ENCODE measurements around the gene ACTN1.

Gene ACTN1

GRCh38 chr14:68884031-68885030 lies 94.8 kb downstream of the ACTN1 start:
- no peak for DNase-seq

GRCh38 chr14:68882235-68882634 lies 96.9 kb downstream of the ACTN1 start:
- DNase-seq: no peak

- DNase-seq: no peak
Observed at GRCh38 chr14:68881396-68881795, 97.7 kb downstream of the ACTN1 start.

- no peak for DNase-seq
Observed at GRCh38 chr14:68880581-68881105, 98.5 kb downstream of the ACTN1 start.

- DNase-seq: no peak
Observed at GRCh38 chr14:68879841-68880575, 99.1 kb downstream of the ACTN1 start.

- DNase-seq: no peak
Observed at GRCh38 chr14:68879321-68879781, 99.8 kb downstream of the ACTN1 start.

- no peak for DNase-seq
Observed at GRCh38 chr14:68878908-68879307, 100.2 kb downstream of the ACTN1 start.

GRCh38 chr14:68877993-68878575 lies 101.0 kb downstream of the ACTN1 start:
- no peak for DNase-seq

- no peak for DNase-seq
Observed at GRCh38 chr14:68876976-68877375, 102.1 kb downstream of the ACTN1 start.

- DNase-seq: no peak
Observed at GRCh38 chr14:68874746-68875155, 104.4 kb downstream of the ACTN1 start.

GRCh38 chr14:68873376-68873775 lies 105.7 kb downstream of the ACTN1 start:
- DNase-seq: no peak

- no peak for DNase-seq
Observed at GRCh38 chr14:68871392-68871791, 107.7 kb downstream of the ACTN1 start.

- no peak for DNase-seq
Observed at GRCh38 chr14:68866991-68867533, 112.0 kb downstream of the ACTN1 start.

- DNase-seq: no peak
Observed at GRCh38 chr14:68865542-68865941, 113.6 kb downstream of the ACTN1 start.

GRCh38 chr14:68864361-68864750 lies 114.7 kb downstream of the ACTN1 start:
- DNase-seq: no peak

GRCh38 chr14:68863610-68864360 lies 115.3 kb downstream of the ACTN1 start:
- no peak for DNase-seq

GRCh38 chr14:68862954-68863594 lies 116.0 kb downstream of the ACTN1 start:
- peak; percentile 25 for DNase-seq

GRCh38 chr14:68860771-68861170 lies 118.3 kb downstream of the ACTN1 start:
- no peak for DNase-seq

- DNase-seq: no peak
Observed at GRCh38 chr14:68857516-68858070, 121.5 kb downstream of the ACTN1 start.

- DNase-seq: no peak
Observed at GRCh38 chr14:68856572-68856971, 122.5 kb downstream of the ACTN1 start.

GRCh38 chr14:68854421-68854820 lies 124.7 kb downstream of the ACTN1 start:
- no peak for DNase-seq
